SKM-1 treated with dmso at 0.1 percent for 144 hours (cell line): ENCODE results near the gene MACF1.
"Not testable (repeated sequence)": the region's sequence is repeated elsewhere in the genome, so short reads cannot be mapped to it uniquely, and the experiment has no call there.

Experiments
- DNase-seq: peaks from one replicate; lab custom pipeline; 2025; ENCODE audit not compliant: unreplicated experiment; lab: John Stamatoyannopoulos, UW

MACF1 gene, protein sequence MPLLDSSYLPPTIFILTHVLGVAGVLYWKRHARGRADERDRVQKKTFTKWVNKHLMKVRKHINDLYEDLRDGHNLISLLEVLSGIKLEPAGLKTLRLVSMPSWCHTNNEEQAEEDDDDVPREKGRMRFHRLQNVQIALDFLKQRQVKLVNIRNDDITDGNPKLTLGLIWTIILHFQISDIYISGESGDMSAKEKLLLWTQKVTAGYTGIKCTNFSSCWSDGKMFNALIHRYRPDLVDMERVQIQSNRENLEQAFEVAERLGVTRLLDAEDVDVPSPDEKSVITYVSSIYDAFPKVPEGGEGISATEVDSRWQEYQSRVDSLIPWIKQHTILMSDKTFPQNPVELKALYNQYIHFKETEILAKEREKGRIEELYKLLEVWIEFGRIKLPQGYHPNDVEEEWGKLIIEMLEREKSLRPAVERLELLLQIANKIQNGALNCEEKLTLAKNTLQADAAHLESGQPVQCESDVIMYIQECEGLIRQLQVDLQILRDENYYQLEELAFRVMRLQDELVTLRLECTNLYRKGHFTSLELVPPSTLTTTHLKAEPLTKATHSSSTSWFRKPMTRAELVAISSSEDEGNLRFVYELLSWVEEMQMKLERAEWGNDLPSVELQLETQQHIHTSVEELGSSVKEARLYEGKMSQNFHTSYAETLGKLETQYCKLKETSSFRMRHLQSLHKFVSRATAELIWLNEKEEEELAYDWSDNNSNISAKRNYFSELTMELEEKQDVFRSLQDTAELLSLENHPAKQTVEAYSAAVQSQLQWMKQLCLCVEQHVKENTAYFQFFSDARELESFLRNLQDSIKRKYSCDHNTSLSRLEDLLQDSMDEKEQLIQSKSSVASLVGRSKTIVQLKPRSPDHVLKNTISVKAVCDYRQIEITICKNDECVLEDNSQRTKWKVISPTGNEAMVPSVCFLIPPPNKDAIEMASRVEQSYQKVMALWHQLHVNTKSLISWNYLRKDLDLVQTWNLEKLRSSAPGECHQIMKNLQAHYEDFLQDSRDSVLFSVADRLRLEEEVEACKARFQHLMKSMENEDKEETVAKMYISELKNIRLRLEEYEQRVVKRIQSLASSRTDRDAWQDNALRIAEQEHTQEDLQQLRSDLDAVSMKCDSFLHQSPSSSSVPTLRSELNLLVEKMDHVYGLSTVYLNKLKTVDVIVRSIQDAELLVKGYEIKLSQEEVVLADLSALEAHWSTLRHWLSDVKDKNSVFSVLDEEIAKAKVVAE (N-terminal part only)

DNA sequence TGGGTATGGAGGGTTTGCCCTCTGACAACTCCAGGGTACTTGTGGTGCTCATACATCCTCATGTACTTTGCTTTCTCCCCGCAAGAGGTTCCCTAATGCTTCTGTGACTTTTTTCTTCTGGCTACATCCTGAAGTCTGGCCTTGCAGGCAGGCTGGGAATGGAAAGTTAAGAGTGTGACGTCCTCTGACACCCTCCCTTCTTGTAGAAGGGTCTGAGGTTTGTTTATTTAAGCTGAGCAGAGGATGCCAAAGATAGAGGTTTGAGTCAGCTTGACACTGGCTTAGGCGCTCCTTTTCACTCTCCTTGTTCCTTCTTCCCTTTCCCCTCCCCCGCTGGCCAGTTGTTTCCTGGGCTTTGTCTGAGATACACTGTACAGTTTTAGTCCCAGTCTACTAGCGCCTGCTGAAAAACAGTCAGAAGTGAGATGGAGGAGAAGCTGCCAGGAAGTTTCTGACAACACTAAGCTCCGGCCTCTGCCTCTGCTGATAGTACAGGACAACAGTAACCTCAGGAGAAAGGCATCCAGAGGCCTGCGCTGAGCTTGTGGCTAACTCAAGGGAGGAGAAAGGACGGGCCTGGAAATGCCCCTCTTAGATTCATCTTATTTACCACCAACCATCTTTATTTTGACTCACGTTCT, at the start of gene MACF1:
MACF1 (plus strand) TSS at position 255 of the 641 bp plus-strand sequence; CDS start at position 583, 328 bp downstream.
- DNase-seq = peak; percentile 64

DNA sequence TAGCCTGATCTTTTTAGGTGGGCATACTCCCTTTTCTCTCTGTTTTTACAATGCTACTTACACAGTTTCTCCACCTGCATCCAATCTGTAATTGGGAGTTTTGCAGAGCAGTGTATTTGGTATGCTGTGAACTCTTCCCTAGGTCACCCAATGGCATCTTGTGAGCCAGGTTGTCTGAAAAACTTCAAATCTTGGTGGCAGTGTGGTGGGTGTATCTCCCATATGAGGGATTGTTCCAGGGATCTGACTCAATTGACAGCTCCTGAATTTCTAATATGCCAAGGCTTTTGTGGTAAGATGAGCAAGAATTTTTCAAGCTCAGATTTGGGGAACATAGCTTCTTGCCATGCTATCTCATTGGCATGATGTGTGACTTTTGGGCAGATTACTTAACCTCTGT, 47.2 kb upstream of the MACF1 start:
- DNase-seq = no peak

DNA sequence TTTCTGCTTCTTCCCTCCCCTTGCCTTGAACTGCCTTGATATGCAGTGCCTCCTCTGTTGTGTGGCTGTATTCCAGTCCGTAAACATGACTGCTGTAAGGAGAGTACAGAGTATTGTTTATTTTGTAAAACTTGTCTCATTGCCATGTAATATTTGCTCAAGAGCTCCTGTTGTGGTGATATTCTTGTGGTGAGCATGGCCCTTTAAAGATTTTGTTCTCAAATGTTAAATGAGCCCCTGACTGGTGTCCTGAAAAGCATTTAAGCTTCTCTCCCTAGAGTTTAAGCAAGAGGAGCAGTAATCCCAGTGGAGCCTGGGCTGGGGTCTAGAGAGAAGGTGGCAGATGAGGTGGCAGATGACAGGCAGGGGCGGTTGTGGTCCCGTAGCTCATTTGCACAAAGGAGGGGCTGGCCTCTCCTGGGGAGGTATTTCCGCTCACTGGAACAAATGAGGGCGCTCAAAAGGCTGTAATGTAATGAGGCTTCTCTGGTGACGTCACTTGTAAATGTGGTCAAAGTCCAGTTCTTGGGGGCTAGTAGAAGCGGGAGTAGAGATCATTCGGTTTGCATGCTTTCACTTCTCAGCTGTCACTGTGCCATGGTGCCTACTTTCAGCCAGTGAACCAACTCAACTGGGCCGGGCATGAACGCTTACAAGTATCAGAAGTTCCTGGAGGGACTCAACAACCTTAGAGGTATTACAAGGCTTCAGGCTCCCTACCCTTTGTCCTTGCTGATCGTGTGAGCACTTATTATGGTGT, 46.0 kb upstream of the MACF1 start:
- no peak for DNase-seq

DNA sequence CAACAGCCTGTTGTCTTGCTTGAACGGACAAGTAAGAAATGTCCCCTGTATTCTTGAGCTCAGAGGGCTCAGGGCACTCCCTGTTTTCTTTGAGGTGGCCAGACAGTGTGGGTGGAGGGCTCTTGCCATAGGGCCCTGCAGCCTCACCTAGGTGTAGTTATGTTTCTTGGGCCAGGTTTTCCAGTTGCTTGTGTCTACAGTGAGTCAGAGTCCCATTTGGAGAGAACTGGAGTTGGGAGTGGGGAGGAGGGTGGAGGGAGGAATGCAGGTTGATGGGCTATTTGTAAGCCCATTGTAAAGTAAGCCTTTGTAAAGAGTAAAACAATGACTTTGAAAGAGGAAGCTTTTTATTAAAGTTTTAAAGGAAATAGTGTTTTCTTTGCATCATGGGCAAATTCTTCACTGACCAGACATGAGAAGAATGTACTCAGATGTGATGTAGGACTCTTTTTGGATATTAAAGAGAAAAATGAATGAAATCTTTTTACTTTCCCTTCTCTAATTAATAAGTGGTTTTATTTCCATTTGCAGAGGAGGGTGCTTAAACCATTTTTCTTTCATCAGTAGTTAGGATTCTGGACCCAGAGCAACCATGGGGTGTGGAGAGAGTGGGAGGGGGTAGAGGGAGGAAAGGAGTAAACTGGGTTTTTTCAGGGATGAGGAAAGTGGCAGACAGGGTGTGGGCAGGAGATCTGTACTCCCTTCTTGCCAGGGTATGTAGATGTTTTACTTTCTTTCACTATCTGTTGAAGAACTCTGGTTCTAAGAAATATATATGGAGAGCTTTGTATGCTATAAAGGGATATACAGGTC, 45.1 kb upstream of the MACF1 start:
- no peak for DNase-seq

DNA sequence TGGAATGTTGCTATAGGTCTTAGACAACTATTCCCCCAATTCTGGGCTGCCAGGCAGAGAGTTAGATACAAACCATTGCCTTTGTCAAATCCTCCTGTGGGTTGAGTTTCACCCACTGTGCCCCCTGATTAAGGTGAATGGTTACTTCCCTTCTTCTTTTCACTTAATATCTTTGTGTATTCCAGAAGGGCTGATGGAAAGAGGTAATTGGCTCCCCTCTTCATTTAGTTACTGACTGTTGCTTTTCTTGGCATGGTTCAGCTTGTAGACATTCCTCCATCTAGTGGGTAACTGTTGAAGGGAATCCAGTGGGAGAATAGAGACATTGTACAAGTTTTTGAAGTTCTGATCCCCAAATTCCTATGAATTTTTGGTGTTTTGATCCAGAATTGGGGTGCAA, 43.8 kb upstream of the MACF1 start:
- DNase-seq = no peak

DNA sequence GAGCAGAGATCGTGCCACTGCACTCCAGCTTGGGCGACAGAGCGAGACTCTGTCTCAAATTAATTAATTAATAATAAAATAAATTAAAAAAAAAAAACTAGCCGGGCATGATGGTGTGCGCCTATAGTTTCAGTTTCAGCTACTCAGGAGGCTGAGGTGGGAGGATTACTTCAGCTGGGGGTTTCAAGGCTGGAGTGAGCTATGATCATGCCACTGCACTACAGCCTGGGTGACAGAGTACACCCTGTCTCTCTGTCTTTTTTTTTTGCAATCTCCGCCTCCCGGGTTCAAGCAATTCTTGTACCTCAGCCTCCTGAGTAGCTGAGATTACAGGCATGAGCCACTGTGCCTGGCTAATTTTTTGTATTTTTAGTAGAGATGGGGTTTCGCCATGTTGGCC, 42.7 kb upstream of the MACF1 start:
- DNase-seq = not testable (repeated sequence)

DNA sequence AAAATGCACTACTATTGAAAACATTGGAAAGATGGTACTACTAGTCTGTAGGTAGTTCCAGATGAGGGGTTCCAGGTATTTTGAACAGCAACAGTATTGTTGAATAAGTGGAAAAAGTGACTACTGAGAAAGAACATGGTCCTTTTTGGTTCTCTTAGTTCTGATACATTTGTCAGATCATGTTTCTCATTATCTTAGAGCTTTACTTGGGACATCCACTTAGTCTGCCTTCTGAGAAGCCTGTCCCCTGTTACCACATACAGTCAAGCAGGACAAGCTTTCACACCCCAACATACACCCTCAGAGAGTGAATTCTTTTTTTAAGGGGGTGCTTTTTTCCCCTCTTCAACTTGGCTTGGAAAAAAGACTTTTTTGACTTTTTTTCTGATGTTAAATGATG, 41.0 kb upstream of the MACF1 start:
- no peak for DNase-seq

DNA sequence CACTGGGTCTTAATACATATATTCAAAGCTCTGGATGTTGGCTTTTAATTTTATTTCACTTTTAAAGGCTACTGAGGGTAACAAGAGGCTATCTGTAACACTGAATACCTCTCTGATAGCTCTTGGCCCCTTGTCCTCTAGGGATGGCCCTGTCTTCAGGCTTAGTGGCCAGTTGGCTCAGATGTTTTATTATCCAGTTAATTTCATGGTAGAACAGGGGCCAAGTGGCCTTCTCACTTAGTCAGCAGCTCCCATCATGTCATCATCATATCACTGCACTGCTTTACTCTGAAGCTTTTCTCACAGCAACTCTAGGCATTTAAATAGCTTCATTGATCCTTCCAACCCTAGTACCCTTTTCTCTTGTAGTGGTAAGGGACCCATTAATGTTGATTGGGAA, 40.2 kb upstream of the MACF1 start:
- no peak for DNase-seq

DNA sequence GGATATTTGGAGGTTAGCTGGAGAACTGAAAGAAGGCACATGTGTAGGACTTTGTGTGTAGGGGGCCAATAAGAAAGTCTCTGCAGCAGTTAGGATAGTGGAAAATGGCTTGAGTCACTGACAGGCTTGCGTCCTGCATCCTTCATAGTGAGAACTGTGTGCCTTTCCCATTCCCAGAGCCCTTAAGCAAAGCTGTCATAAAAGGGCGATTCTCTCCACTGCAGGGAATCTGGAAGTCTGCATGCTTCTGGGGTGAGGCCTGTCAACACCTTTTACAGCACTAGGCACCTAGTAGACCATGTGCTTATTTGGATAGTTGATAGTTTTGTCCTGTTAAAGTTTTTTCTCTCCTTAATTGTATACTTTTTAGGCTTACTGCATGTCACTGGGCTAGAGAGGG, 39.4 kb upstream of the MACF1 start:
- DNase-seq = no peak

DNA sequence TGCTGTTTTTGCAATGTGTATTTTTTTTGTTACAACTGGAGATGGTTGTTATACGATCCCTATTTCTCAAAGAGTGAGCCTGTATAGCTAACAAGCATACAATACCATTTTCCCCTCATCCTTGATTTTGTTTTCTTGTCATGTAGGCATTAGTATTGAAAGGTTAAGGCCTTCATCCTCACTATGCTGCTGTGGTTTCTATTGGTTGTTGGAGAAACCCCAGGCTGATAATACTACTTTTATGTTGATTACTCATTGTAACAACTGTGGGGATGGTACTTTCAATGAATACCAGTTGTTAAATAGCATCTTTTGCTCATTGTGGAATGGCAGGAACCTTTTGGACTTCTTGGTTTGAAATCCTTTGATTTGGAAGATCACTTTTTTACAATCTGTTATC, 39.0 kb upstream of the MACF1 start:
- DNase-seq = no peak

DNA sequence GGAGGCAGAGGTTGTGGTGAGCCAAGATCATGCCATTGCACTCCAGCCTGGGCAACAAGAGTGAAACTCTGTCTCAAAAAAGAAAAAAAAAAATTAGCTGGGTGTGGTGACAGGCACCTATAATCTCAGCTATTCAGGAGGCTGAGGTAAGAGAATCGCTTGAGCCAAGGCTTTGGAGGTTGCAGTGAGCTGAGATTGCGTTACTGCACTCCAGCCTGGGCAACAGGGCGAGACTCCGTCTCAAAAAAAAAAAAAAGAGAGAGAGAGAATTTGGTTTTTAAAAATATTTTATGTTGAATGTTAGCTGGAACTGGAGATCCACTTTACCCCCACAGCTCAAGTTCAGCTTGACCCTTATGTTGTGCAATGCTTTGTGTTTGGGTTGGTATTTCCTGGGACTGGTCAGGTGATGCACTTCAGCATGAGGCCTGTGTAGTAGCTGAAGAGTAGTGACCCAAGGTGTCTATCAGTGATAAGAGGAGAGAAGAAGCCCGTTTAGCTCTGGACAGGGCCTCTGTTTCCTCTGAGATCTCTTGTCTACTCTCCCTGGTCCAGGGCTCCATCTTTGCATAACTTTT, 36.8 kb upstream of the MACF1 start:
- no peak for DNase-seq

DNA sequence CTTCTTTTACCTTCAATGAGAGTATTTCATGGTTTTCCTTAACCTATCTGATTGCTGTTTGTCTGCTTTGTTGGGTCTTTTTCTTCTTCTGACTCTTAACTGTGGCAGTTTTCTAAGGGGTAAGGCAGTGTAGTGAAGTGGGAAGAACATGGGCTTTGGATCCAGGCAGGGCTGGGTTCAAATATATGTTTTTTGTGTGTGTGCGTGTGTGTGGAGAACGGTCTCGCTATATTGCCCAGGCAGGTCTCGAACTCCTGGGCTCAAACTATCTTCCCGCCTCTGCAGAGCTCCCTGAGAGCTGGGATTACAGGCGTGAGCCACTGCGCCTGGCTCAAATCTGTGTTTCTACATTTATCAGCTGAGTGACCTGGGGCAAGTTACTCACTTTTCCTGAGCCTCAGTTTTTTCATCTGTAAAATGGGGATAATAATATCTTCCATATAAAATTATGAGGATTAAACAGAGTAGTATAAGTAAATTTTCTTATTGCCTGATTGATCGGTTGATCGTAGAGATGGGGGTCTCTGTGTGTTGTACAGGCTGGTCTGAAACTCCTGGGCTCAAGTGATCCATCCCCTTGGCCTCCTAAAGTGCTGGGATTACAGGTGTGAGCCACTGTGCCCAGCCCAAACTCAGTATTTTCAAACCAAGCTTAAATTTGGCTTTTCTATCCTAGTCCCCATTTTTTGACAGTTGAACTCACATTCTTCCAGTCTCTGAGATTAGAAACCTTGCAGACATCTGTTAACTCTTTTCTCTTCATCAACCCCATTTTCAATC, 36.0 kb upstream of the MACF1 start:
- DNase-seq = no peak

DNA sequence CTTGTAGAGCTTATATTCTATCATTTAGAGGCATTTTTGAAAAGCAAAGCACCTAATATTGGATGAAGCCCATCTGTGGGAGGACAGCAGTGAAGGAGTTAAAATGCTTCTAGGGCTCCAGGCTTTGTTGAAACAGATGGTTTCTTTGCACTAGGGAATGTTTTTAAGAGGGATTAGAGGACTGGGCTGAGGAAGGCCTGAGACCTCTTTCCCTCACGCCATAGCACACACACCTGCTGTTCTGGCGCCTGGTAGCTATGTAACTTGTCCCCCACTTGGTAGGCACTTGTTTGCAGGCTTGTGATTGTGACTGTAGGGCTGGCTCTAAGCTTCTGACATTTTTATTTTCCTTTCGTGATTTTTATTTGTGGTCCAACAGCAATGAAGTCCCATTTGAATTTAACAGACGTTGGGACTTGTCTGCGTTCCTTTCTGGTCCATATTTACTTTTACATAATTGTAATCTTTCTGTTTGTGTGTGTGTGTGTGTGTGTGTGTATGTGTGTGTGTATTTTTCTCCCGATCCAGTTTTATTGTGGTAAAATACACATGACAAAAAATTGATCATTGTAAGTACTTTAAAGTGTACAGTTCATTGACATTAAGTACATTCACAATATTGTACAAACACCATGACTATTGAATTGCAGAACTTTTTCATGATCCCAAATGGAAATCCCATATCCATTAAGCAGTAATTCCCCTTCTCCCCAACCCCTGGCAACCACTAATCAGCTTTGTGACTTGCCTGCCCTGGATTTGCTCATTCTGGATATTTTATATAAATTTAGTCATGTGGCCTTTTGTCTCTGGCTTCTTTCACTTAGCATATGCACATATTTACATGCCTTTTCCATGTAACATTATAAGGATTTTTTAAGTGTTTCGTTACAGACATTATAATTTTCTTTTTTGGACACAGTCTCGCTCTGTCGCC, 33.5 kb upstream of the MACF1 start:
- no peak for DNase-seq

DNA sequence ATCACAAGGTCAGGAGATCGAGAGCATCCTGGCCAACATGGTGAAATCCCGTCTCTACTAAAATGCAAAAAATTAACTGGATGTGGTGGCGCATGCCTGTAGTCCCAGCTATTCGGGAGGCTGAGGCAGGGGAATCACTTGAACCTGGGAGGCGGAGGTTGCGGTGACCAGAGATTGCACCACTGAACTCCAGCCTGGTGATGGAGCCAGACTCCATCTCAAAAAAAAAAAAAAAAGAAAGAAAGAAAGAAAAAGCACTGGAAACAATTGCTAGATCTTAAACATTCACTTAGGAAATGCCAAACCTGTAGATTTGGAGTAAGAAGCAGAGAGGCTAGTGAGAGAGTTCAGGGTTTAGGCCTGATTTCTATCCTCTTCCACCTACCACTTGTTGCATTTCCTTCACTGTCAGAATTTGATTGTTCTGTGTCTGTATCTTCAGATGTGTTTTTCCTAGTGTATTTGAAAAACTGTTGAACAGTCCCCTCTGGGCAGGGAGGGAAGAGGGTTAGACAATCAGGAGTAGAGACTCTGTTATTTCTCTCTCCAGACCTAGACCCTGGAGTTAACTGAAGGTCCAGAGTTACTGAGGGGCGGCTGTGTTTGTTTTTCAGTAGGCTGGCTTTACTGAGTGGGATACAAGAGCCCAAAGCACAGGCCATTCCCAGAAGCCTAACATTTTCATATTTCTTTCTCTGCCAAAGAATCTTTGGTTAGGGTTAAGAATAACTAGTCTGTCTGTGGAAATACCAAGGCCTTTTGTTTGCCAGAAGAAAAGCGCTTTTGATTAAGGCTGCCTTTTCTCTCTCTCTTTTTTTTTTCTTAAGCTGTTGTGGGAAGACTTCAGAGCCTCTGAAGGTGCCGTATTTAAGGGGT, 31.1 kb upstream of the MACF1 start:
- DNase-seq = no peak

DNA sequence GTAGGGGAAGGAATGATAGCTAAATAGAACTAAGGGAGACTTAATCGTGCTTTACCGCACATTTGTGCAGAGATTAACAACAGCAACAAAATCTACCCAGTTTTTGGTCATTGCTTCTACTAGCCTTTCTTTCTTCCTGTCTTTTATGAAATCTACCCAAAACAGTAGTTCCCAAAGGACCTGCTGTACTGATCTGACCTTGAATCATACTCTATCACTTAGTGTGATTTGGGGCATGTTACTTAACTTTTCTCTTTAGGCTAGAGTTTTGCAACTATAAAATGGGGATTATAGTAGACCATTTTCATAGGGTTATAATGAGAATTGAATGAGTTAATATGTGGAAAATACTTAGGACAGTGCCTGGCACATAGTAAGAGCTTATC, 30.5 kb upstream of the MACF1 start:
- DNase-seq = no peak

DNA sequence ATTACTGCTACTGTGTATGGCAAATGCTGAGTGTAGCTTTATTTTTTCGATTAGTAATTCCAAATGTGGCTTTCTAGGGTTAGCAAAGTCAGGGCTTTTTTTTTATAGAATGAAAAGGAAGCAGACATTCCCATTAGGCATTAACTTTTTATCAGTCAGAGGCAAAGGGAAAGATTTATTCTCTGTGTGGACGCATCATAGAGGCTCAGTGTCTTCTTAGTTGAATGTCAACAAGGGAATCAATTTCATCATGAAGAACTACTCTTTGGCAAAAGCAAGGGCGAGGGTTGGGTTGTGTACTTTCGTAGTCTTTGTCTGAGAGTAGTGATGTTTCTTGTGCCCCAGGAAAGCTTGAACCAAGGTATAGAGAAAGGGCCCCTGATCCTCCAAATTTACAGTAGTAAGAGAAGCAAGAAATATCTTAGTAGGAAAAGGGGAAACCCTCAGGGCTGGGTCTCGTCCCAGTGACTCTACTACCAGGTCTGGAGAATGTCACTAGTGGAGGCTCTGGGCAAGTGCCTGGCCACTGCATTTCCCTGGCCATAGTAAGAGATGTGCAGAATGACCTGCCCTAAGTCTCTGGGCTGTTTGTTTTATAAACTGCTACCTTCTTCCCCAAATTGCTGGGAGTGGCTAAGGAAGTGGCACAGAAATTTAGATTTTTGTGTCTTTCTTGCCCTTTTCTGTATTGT, 30.0 kb upstream of the MACF1 start:
- no peak for DNase-seq
